ENCODE results near the gene CTNND2.

CTNND2 gene

GRCh38 chr5:11599499-11599898 lies 304.7 kb downstream of the CTNND2 start:
- no peak for DNase-seq (ENCODE audit: low read depth in 1 of 2, low spot score in 1 of 2)

GRCh38 chr5:11596657-11597071 lies 307.6 kb downstream of the CTNND2 start:
- no peak for DNase-seq (ENCODE audit: low read depth in 1 of 2, low spot score in 1 of 2)

- no peak for DNase-seq (ENCODE audit: low read depth in 1 of 2, low spot score in 1 of 2)
Observed at GRCh38 chr5:11596185-11596584, 308.1 kb downstream of the CTNND2 start.

- DNase-seq (ENCODE audit: low read depth in 1 of 2, low spot score in 1 of 2) = no peak
Observed at GRCh38 chr5:11595045-11595444, 309.2 kb downstream of the CTNND2 start.

GRCh38 chr5:11594021-11594420 lies 310.2 kb downstream of the CTNND2 start:
- DNase-seq (ENCODE audit: low read depth in 1 of 2, low spot score in 1 of 2) = no peak

- DNase-seq (ENCODE audit: low read depth in 1 of 2, low spot score in 1 of 2) = no peak
Observed at GRCh38 chr5:11590475-11590874, 313.8 kb downstream of the CTNND2 start.

GRCh38 chr5:11588803-11589202 lies 315.4 kb downstream of the CTNND2 start:
- no peak for DNase-seq (ENCODE audit: low read depth in 1 of 2, low spot score in 1 of 2)

- no peak for DNase-seq (ENCODE audit: low read depth in 1 of 2, low spot score in 1 of 2)
Observed at GRCh38 chr5:11584017-11584416, 320.2 kb downstream of the CTNND2 start.

GRCh38 chr5:11579351-11579750 lies 324.9 kb downstream of the CTNND2 start:
- no peak for DNase-seq (ENCODE audit: low read depth in 1 of 2, low spot score in 1 of 2)

- DNase-seq (ENCODE audit: low read depth in 1 of 2, low spot score in 1 of 2) = no peak
Observed at GRCh38 chr5:11574787-11575186, 329.5 kb downstream of the CTNND2 start.

GRCh38 chr5:11573140-11573992 lies 330.9 kb downstream of the CTNND2 start:
- no peak for DNase-seq (ENCODE audit: low read depth in 1 of 2, low spot score in 1 of 2)

- DNase-seq (ENCODE audit: low read depth in 1 of 2, low spot score in 1 of 2) = no peak
Observed at GRCh38 chr5:11564706-11565105, 339.5 kb downstream of the CTNND2 start.

GRCh38 chr5:11563822-11564221 lies 340.4 kb downstream of the CTNND2 start:
- no peak for DNase-seq (ENCODE audit: low read depth in 1 of 2, low spot score in 1 of 2)

- DNase-seq (ENCODE audit: low read depth in 1 of 2, low spot score in 1 of 2) = no peak
Observed at GRCh38 chr5:11560915-11561697, 343.1 kb downstream of the CTNND2 start.

GRCh38 chr5:11557063-11557462 lies 347.2 kb downstream of the CTNND2 start:
- DNase-seq (ENCODE audit: low read depth in 1 of 2, low spot score in 1 of 2) = no peak

GRCh38 chr5:11555171-11555570 lies 349.1 kb downstream of the CTNND2 start:
- no peak for DNase-seq (ENCODE audit: low read depth in 1 of 2, low spot score in 1 of 2)

GRCh38 chr5:11547730-11548129 lies 356.5 kb downstream of the CTNND2 start:
- DNase-seq (ENCODE audit: low read depth in 1 of 2, low spot score in 1 of 2) = no peak

- no peak for DNase-seq (ENCODE audit: low read depth in 1 of 2, low spot score in 1 of 2)
Observed at GRCh38 chr5:11547140-11547539, 357.1 kb downstream of the CTNND2 start.

GRCh38 chr5:11540112-11540511 lies 364.1 kb downstream of the CTNND2 start:
- no peak for DNase-seq (ENCODE audit: low read depth in 1 of 2, low spot score in 1 of 2)

GRCh38 chr5:11531811-11532555 lies 372.3 kb downstream of the CTNND2 start:
- no peak for DNase-seq (ENCODE audit: low read depth in 1 of 2, low spot score in 1 of 2)

GRCh38 chr5:11528720-11529119 lies 375.5 kb downstream of the CTNND2 start:
- DNase-seq (ENCODE audit: low read depth in 1 of 2, low spot score in 1 of 2) = no peak

Data from activated T-helper 1 cell treated with anti-CD3 and anti-CD28 coated beads, Interleukin-2, amount 50 U/mL, for 16 hours (primary cell).